ENCODE data around the gene LARGE1. TPM values are rescaled to one million over a fixed set of nuclear protein-coding genes. Genes with fewer than 3 reads are reported as not detected.

Gene LARGE1
- total and polyA plus RNA-seq, 7 donors: 14.9 to 91.6 (median 46.1) TPM

DNA sequence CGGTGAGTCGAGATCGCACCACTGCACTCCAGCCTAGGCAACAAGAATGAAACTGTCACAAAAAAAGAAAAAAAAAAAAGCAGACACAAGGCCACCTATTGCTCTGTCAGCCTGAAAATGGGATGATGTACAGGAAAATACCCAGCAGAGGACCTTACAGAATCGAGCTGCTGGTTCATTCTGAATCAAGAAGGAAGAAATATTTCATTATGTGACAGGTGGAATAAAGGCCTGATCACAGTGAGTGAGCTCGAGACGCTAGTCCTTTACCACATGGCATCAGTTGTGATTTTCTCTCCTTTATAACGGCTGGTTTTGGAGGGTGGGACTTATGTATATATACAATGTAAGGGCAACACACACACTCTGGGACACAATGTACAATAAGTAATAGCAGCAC, 340.0 kb downstream of the LARGE1 start:
- no peaks in the 10 kb centered on the region for H3K4me1 ChIP-seq
- no peak for DNase-seq
- H3K36me3 ChIP-seq (ENCODE audit: insufficient read depth in 1 of 2, low read depth in 1 of 2): no peaks in the 10 kb centered on the region
- intact Hi-C loops (cut with DNase I): no loop called here
- no peak for TF ChIP-seq CTCF (IDR thresholded peaks at IDR 0.05)
- ATAC-seq: peak in 1 of 4 donors; percentile 15
- H3K4me3 ChIP-seq: no peak overlapping the region
- WGBS, 3 donors: 82 to 83% (median 82%) methylated on average over 7 of the region's 7 CpGs
- no peaks in the 10 kb centered on the region for H3K27me3 ChIP-seq (ENCODE audit: insufficient read depth in 3 of 3, low read length in 2 of 3)
- no peaks in the 10 kb centered on the region for H3K9me3 ChIP-seq
- no peak overlapping the region for H3K27ac ChIP-seq

GRCh38 chr22:33579448-33580093, 340.7 kb downstream of the LARGE1 start:
- Histone ChIP-seq H3K27me3 (ENCODE audit: insufficient read depth in 3 of 3, low read length in 2 of 3) (no peaks in the 10 kb centered on the region), H3K36me3 (ENCODE audit: insufficient read depth in 1 of 2, low read depth in 1 of 2) (no peaks in the 10 kb centered on the region), H3K9me3 (no peaks in the 10 kb centered on the region), H3K27ac (no peak overlapping the region), H3K4me3 (no peak overlapping the region), H3K4me1 (no peaks in the 10 kb centered on the region)
- intact Hi-C loops (cut with DNase I): loop anchor here (1.0 to 5.0 kb wide), 3 partner anchors 61 to 277 kb away; no protein-coding TSS in a partner anchor
- ATAC-seq (peak; percentile 89 to 92 (median 90)), DNase-seq (peak; percentile 29 to 64)
- TF ChIP-seq CTCF (IDR thresholded peaks at IDR 0.05): peak; percentile 95
- WGBS, 3 donors: 45 to 51% (median 49%) methylated on average over 8 of the region's 8 CpGs

- no peaks in the 10 kb centered on the region for H3K9me3 ChIP-seq
- 74 to 84% (median 78%) methylated on average over 1 of the region's 1 CpG for WGBS, 3 donors
- no peaks in the 10 kb centered on the region for H3K4me1 ChIP-seq
- ATAC-seq (no peak), DNase-seq (no peak)
- TF ChIP-seq CTCF (IDR thresholded peaks at IDR 0.05): no peak
- no peak overlapping the region for H3K4me3 ChIP-seq
- H3K27me3 ChIP-seq (ENCODE audit: insufficient read depth in 3 of 3, low read length in 2 of 3): no peaks in the 10 kb centered on the region
- intact Hi-C loops (cut with DNase I): loop anchor here (1.0 to 5.0 kb wide), 3 partner anchors 60 to 276 kb away; no protein-coding TSS in a partner anchor
- H3K27ac ChIP-seq: no peak overlapping the region
- no peaks in the 10 kb centered on the region for H3K36me3 ChIP-seq (ENCODE audit: insufficient read depth in 1 of 2, low read depth in 1 of 2)
Observed at GRCh38 chr22:33578752-33579151, 341.5 kb downstream of the LARGE1 start.

DNA sequence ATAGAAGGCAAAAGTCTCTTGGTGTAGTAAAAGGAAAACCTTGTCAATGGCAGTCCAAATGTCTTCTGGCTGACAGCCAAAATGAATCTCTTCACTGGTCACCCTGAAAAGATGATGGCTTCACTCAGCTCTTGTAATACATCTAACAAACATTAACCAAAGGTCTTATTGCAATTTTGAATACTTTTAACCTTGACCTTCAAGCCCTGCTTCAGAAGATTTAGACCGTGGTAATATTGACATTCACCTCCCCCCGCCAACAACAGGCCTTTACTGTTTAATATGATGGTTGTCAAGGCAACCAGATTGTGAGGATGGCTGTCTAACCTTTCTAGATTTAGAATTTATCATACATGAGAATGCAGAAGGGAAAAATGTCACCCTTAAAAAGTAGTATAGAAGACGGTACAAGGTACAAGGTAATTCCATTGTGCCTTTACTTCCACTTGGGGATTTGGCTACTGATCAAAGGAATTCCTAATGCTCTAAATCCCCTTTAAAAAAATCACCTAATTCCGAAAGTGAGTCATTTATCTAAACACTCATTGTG, 342.3 kb downstream of the LARGE1 start:
- intact Hi-C loops (cut with DNase I): loop anchor here (2.0 to 5.0 kb wide), 2 partner anchors 59 to 276 kb away; no protein-coding TSS in a partner anchor
- no peak overlapping the region for H3K27ac ChIP-seq
- WGBS, 3 donors: 80 to 87% (median 82%) methylated on average over 4 of the region's 4 CpGs
- DNase-seq (no peak), ATAC-seq (no peak)
- no peak overlapping the region for H3K4me3 ChIP-seq
- no peak for TF ChIP-seq CTCF (IDR thresholded peaks at IDR 0.05)
- no peaks in the 10 kb centered on the region for H3K27me3 ChIP-seq (ENCODE audit: insufficient read depth in 3 of 3, low read length in 2 of 3)
- no peaks in the 10 kb centered on the region for H3K4me1 ChIP-seq
- H3K9me3 ChIP-seq: no peaks in the 10 kb centered on the region
- H3K36me3 ChIP-seq (ENCODE audit: insufficient read depth in 1 of 2, low read depth in 1 of 2): no peaks in the 10 kb centered on the region
